Ishikawa (cell line): ENCODE data around the gene RBMY1J.
"Not testable (repeated sequence)": the region's sequence is repeated elsewhere in the genome, so short reads cannot be mapped to it uniquely, and the experiment has no call there.

Experiments
- CEBPB ChIP-seq: IDR thresholded peaks from 2 replicates; pipeline ENCODE4 v1.6.1; 2012
- CREB1 ChIP-seq: IDR thresholded peaks from 2 replicates; pipeline ENCODE4 v1.6.1; 2012; ENCODE audit warnings: low read depth
- EGR1 ChIP-seq: IDR thresholded peaks from 2 replicates; pipeline ENCODE4 v1.6.1; 2012
- EP300 ChIP-seq: IDR thresholded peaks from 2 replicates; pipeline ENCODE4 v1.6.1; 2012; ENCODE audit warnings: borderline replicate concordance
- FOXM1 ChIP-seq: IDR thresholded peaks from 2 replicates; pipeline ENCODE4 v1.6.1; 2012; ENCODE audit warnings: low read depth, borderline replicate concordance
- NFIC ChIP-seq: IDR thresholded peaks from 2 replicates; pipeline ENCODE4 v1.6.1; 2012
- RAD21 ChIP-seq: IDR thresholded peaks from 2 replicates; pipeline ENCODE4 v1.6.1; 2012; ENCODE audit warnings: low read depth
- TAF1 ChIP-seq: IDR thresholded peaks from 2 replicates; pipeline ENCODE4 v1.6.1; 2012; ENCODE audit warnings: low read depth, mild to moderate bottlenecking
- TCF12 ChIP-seq: IDR thresholded peaks from 2 replicates; pipeline ENCODE4 v1.6.1; 2012; ENCODE audit warnings: low read depth
- TEAD4 ChIP-seq: IDR thresholded peaks from 2 replicates; pipeline ENCODE4 v1.6.1; 2012
- USF1 ChIP-seq: IDR thresholded peaks from 2 replicates; pipeline ENCODE4 v1.6.1; 2012
- YY1 ChIP-seq: IDR thresholded peaks from 2 replicates; pipeline ENCODE4 v1.6.1; 2012; ENCODE audit warnings: low read depth
- ZBTB7A ChIP-seq: IDR thresholded peaks from 2 replicates; pipeline ENCODE4 v1.6.1; 2012; ENCODE audit warnings: low read depth
- TF ChIP-seq, protein P1 (sequence below): IDR thresholded peaks from 2 replicates; pipeline ENCODE4 v1.6.1; 2012; ENCODE audit warnings: low read depth, mild to moderate bottlenecking
- TF ChIP-seq, protein P2 (sequence below): IDR thresholded peaks from 2 replicates; pipeline ENCODE4 v1.6.1; 2012

RBMY1J gene

DNA sequence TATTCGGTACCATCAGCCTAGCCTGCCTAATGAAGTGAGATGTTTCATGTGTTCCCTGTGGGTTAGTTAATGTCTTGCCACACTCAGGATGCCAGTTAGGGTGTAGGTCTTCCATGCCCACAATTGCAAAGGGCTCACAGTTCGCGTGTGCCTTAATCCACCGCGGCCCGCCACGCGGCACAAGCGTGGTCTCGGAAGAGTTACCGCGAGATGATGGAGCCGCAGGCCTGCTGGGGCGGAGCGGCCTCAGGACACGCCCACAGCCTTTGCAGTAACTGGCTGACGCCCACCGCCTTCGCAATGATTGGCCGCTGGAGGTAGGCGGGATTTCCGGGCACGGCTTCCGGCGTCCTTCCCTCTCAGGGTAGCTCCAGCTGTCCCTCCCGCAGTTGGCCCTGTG is at the start of gene RBMY1J:
RBMY1J (plus strand) TSS at position 301 of the 400 bp plus-strand sequence. CDS start 2,038 bp downstream, outside the sequence.
- TF ChIP-seq FOXM1, NFIC: not testable (repeated sequence)
- TF ChIP-seq, protein P1, sequence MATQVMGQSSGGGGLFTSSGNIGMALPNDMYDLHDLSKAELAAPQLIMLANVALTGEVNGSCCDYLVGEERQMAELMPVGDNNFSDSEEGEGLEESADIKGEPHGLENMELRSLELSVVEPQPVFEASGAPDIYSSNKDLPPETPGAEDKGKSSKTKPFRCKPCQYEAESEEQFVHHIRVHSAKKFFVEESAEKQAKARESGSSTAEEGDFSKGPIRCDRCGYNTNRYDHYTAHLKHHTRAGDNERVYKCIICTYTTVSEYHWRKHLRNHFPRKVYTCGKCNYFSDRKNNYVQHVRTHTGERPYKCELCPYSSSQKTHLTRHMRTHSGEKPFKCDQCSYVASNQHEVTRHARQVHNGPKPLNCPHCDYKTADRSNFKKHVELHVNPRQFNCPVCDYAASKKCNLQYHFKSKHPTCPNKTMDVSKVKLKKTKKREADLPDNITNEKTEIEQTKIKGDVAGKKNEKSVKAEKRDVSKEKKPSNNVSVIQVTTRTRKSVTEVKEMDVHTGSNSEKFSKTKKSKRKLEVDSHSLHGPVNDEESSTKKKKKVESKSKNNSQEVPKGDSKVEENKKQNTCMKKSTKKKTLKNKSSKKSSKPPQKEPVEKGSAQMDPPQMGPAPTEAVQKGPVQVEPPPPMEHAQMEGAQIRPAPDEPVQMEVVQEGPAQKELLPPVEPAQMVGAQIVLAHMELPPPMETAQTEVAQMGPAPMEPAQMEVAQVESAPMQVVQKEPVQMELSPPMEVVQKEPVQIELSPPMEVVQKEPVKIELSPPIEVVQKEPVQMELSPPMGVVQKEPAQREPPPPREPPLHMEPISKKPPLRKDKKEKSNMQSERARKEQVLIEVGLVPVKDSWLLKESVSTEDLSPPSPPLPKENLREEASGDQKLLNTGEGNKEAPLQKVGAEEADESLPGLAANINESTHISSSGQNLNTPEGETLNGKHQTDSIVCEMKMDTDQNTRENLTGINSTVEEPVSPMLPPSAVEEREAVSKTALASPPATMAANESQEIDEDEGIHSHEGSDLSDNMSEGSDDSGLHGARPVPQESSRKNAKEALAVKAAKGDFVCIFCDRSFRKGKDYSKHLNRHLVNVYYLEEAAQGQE: not testable (repeated sequence)

- TF ChIP-seq ZBTB7A (no peak), TCF12 (no peak), RAD21 (no peak), YY1 (no peak), FOXM1 (no peak), EGR1 (no peak), TAF1 (no peak), USF1 (no peak), CREB1 (no peak)
- TF ChIP-seq, protein P1: no peak
Observed at GRCh38 chrY:22367416-22367815, 35.8 kb upstream of the RBMY1J start.

GRCh38 chrY:22370623-22371022 is 32.6 kb upstream of the RBMY1J start:
- no peak for TF ChIP-seq EP300
- TF ChIP-seq EGR1: no peak
- no peak for TF ChIP-seq TEAD4
- TF ChIP-seq TAF1: no peak
- no peak for TF ChIP-seq YY1
- no peak for TF ChIP-seq CREB1
- no peak for TF ChIP-seq NFIC
- no peak for TF ChIP-seq TCF12
- TF ChIP-seq, protein P1: no peak
- no peak for TF ChIP-seq RAD21
- TF ChIP-seq USF1: no peak
- TF ChIP-seq CEBPB: no peak
- TF ChIP-seq FOXM1: no peak
- TF ChIP-seq, protein P2, sequence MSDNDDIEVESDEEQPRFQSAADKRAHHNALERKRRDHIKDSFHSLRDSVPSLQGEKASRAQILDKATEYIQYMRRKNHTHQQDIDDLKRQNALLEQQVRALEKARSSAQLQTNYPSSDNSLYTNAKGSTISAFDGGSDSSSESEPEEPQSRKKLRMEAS: no peak

- TF ChIP-seq NFIC (no peak), FOXM1 (no peak), YY1 (no peak), EGR1 (no peak), ZBTB7A (no peak), TEAD4 (no peak), EP300 (no peak), CREB1 (no peak), RAD21 (no peak), TCF12 (no peak)
- TF ChIP-seq, protein P1: no peak
Observed at GRCh38 chrY:22373494-22373893, 29.7 kb upstream of the RBMY1J start.
